D721Med (cell line): ENCODE data around the gene PCDH9.

Experiments
- DNase-seq: peaks from one replicate; pipeline ENCODE4 v3.0.0; 2011; ENCODE audit warnings: low spot score; ENCODE audit not compliant: insufficient read length
- FAIRE-seq: peaks from 2 replicates; lab custom pipeline; 2011; peaks lifted over from hg19 to GRCh38; lab: Jason Lieb, UNC
- TF ChIP-seq, protein P1 (sequence below): IDR thresholded peaks from 2 replicates; pipeline ENCODE4 v1.5.1; 2012; ENCODE audit warnings: mild to moderate bottlenecking, control low read depth; ENCODE audit not compliant: insufficient read depth; ENCODE audit errors: missing control alignments

Gene PCDH9

DNA sequence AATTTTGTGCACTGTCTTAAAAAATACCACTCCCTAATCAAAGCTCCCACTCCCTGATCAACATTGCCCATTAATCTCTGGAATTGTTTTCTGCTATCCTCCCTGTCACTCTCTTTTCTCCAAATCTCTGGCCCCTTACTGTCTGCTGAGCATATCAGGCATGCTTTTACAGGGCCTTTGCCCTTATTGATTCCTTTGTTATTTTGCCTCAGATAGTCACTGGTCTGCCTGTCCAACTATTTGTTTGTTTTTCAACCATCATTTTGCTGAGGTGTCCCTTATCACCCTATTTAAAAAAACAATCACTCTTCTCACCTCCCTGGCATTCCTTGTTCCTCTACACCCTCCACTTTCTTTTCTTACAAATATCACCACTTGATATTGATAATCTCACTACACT lies 153.0 kb downstream of the PCDH9 start:
- DNase-seq (no peak), FAIRE-seq (no peak)
- TF ChIP-seq, protein P1, sequence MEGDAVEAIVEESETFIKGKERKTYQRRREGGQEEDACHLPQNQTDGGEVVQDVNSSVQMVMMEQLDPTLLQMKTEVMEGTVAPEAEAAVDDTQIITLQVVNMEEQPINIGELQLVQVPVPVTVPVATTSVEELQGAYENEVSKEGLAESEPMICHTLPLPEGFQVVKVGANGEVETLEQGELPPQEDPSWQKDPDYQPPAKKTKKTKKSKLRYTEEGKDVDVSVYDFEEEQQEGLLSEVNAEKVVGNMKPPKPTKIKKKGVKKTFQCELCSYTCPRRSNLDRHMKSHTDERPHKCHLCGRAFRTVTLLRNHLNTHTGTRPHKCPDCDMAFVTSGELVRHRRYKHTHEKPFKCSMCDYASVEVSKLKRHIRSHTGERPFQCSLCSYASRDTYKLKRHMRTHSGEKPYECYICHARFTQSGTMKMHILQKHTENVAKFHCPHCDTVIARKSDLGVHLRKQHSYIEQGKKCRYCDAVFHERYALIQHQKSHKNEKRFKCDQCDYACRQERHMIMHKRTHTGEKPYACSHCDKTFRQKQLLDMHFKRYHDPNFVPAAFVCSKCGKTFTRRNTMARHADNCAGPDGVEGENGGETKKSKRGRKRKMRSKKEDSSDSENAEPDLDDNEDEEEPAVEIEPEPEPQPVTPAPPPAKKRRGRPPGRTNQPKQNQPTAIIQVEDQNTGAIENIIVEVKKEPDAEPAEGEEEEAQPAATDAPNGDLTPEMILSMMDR = no peak

DNA sequence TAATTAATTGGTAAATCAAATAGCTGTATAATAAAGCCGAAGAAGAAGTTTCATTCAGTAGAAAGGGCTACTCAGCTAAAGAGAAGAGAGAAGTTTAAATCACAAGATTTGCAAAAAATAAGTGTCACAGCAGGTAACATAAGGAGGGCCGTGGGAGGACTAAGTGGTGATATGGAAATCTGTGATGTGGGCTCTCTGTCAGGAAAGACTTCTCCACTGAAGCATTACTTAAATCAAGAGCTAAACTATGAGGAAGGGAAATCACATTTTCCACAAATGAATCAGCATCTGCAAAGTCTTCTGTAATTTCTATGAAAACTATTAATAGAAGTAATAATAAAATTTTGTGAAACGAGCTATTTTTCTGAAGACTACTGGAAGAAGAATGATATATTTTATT lies 153.8 kb downstream of the PCDH9 start:
- peak; percentile 69 for FAIRE-seq
- TF ChIP-seq, protein P1 = no peak
- no peak for DNase-seq

DNA sequence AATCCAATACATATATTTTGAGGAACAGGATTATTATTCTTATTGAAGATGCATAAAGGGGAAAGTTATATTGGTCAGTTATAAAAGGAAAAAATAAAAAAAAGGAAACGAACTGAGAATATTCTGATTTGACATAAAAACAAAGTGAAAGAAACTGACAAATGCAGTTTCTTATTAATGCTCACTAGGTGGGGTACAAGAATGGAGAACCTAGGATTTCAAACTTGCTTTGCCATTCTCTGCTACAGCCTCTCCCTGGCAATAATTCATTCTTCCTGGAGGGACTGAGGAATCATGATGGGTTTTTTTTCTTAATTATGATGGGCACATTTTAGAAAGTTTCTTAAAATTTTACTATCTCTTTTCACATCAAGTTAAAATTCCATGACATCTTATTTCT lies 154.9 kb downstream of the PCDH9 start:
- TF ChIP-seq, protein P1 = no peak
- DNase-seq (no peak), FAIRE-seq (no peak)

DNA sequence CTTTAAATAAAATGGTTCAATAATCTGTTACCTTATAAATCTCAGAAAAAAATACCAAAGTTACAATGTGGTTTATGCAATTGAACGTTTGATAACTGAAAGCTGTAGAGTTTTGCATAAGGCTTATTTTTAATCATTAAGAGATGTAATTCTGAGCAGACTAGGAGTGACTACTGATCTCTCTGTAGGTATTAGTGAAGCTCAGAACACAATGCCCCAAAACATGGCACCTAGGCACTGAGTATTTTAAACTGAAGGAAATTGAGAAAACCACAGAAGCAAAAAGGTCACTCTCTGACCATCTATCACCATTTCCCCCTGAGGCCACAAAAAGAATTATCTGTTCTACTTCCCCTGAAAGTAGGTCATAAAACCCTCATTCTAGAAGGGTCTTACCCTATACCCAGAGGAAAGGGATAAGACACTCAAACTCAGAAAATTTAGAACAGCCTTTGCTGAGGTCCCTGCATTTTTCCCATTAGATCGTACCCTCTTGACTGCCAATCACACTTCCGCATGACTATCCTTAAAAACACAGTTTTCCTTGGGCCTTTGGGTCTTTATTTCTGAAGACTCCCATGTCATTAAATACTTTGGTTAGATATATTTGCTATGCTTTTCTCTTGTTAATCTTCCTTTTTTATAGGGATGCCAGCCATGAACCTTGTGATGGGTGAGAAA lies 158.1 kb downstream of the PCDH9 start:
- no peak for DNase-seq
- FAIRE-seq = no peak
- TF ChIP-seq, protein P1 = no peak

DNA sequence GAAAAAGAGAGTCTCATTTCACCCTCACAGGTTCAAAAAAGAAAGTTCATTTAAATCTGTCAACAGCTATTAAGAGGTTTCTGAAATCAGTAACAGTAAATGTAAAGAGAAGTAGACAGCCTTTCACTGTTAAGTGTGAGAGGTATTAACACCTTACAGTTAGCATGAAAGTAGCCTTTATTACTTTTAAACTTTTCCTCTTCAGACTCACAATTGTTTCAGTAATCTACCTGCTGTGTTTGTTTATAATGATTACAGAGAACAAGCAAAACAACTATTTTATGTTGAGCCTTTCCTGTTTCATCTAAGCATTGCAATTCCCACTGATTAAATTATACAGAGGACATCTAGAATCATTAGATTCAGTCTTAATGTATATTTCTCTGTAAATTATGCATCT lies 159.8 kb downstream of the PCDH9 start:
- peak; percentile 70 for FAIRE-seq
- DNase-seq = no peak
- TF ChIP-seq, protein P1 = no peak

DNA sequence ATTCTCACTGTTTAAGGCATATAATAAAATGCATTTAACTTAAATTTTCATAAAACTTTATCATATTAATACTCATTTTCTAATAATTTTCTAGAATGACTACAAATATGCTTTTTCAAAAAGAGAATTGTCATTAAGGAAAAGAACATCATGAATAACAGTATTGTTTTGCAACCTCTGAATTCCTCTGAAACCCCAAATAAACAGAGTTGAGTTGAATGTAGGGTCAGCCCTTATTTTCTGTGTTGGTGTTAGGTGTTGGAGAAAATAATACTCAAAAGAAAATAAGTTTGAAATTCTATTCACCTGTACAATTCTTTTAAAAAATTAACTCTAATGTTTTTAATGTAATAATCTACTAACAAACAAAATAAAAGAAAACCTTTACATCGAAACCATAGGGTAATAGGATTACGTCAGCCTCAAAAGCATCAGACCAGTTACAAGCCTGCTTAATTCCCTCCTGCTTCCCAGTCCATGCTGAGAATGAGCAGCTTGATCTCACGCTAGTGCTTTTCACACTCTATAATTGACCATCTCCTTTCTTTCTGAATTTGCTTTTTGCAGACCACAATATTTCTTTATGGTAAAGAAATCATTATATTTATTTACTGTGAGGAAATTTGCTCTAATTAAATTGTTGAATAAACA lies 160.9 kb downstream of the PCDH9 start:
- DNase-seq (no peak), FAIRE-seq (peak; percentile 94)
- TF ChIP-seq, protein P1 = no peak

DNA sequence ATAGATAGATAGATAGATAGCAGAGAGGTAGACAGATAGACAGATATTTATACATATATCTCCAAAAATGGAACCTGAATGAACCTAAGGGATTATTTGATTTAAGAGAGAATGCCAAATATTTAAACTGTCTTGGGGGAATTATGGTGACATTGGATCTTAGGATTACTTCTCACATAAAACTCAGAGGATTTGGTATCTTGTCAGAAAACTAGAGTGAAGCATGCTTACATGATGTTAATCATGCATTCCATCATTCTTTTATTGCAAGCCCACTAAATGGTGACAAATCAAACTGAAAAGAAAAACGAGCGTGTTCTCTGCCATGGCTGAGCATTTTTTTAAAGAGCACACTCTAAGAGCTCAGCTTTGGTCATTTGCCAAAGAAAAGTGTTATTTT lies 165.2 kb downstream of the PCDH9 start:
- peak; percentile 29 for FAIRE-seq
- TF ChIP-seq, protein P1 = no peak
- no peak for DNase-seq
